Amygdala (tissue), 56 donors: ENCODE measurements around the gene CHM.
"Not testable (repeated sequence)": the region's sequence is repeated elsewhere in the genome, so short reads cannot be mapped to it uniquely, and the experiment has no call there.

Source experiments
- DNase-seq, 56 donors: peaks; one replicate each; lab custom pipeline; 2025; lab: John Stamatoyannopoulos, UW

The CHM gene

DNA sequence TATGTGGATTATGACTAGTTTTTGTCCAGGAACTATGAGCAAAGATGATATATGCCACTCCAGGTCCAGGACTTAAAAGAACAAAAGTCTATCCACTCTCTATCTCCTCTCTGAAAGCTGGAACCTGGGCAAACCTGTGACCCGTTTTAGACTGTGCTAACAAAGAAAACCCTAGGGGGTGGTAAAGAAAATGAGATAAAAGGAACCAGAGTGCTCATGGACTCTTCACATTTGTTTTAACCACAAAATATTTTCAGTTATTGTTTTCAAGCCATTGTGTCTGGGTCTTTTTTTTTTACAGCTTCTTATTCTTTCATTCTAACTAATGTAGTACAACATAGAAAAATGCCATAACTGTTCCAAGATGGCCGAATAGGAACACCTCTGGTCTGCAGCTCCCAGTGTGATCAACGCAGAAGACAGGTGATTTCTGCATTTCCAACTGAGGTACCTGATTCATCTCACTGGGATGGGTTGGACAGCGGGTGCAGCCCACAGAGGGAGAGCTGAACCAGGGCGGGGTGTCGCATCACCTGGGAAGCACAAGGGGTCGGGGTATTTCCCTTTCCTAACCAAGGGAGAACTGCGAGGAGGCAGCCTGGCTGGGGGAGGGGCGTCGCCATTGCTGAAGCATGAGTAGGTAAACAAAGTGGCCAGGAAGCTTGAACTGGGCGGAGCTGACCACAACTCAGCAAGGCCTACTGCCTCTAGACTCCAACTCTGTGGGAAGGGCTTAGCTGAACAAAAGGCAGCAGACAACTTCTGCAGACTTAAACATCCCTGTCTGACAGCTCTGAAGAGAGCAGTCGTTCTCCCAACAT is 45.1 kb downstream of the CHM start:
- DNase-seq: no peak

DNA sequence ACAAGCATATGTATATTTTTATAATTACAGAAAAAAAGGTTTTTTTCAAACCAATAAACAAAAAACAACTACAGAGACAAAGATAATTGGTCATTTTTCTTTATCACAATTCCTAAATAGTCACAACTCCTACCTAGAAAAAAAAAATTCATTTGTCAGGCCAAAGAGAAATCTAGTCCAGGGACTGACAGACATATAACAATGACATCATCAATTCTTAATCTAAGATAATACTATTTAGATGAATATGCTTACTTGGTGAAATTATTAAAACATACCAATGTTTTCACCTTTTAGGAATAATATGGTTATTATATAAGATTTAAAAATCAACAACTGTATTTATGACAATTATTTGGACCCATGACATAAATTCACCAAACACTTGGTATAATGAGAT is 48.4 kb downstream of the CHM start:
- no peak for DNase-seq

DNA sequence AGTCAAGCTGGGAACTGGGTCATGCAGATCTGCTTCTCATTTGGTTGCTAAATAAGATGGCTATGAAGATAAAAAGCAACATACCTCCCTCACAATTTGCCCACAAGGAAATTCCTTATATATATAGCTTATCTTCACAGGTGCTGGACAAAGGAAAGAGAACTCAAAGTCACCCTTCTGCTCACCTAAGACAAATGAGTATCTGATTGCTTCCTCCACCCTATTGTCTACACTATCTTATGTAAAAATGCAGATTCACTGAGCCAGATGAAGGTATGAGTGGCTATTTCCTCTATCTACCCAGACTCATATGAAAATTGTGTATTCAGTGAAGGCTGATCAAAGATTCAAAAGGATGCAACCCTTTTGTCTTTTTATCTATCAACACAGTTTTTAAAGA is 50.8 kb downstream of the CHM start:
- no peak for DNase-seq

DNA sequence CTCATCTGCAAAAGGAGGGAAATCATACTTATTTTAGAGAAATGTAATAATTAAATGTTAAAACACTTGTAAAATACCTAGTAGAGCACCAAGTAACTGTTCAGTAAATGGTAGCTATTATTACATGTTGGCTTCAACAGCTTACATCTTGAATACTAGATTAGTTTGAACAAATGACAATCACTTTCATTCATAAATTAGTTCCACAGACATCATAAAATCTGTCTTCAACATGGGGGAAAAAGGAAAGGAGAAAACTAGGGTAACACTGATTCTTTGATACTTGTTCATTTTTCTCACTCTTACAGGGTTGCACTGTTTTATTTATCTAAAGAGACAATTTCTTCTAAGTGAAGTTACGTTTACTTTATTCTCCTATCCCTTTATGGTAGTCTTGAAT is 51.7 kb downstream of the CHM start:
- no peak for DNase-seq

DNA sequence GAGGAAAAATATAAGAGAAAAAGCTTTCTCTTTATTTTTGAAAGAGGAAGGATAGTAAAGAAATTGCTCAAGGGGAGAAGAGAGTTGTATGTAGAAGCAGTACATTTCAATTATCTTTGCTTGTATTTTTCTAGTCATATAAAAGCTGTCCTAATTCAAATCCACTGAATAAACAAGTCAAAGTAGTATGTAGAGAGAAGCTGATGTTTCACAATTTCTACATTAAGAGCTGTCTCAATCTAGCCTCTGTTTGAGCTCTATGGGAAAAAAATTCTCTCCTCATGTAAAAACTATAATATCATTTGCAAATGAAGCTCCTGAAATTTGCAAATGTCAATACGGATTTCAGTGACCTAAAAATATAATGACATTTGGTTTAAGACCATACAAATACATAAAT is 52.6 kb downstream of the CHM start:
- DNase-seq: no peak

DNA sequence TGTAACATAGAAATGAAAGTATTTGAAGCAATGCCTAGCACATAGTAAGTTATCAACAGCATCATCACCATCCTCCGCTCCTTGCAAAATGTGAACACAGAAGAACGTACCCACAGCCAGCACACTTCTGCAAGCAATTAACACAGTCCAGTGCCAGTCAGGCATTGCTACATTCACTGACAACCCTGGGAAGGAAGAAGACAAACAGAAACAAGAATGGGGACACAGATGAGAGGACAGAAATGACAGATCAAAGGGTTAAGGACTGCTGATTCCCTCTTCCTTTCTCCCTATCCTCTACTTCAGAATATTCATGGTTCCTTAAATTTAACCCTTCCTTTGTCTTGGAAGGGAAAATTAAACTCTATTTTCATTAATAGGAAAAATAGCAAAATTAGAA is 53.1 kb downstream of the CHM start:
- DNase-seq: no peak

DNA sequence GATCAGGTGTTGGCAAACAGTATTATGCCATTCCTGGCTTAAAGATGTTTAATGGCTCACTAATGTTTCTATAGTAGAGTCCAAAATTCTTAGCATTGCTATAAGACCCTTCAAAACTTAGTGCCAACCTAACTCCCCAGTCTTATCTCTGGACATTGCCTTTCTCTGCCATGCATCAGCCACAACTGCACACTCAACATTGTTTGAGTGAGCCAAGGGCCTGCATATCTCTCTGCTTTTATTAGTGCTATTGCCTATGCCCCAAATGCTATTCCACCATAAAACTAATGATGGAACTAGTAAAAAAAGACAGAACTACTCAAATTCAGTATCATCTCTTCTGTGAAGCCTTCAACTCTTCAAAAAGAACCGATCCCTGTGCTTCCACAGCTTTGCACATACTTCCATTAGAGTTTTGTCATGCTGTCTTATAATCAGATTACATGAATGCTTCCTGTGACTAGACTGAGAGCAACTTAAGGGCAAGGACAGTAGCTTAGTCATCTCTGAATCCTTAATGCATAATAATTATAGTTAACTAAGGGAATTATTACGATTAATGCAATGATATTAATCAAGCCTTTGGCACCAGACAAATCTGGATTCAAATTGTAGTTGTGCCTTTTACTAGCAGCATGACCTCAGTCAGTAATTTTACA is 53.7 kb downstream of the CHM start:
- DNase-seq: no peak

DNA sequence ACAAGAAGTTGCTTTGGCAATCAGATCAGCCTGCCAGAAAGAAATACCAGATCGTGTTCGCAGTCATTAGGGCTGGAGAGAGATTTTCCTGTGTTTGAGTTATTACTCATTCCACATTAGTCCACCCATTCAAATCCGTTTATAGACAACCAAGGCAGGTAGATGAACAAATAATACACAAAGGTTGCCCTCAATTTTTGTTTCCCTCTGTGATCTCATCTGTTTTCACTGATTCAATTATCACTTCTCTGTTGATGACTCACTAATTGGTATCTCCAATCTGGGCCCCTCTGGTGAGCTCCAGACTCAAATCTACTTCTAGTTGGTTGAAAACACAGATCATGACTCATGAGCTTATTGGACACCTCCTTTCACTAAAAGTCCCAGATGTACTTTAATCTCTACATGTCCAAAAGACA is 54.5 kb downstream of the CHM start:
- DNase-seq: no peak

DNA sequence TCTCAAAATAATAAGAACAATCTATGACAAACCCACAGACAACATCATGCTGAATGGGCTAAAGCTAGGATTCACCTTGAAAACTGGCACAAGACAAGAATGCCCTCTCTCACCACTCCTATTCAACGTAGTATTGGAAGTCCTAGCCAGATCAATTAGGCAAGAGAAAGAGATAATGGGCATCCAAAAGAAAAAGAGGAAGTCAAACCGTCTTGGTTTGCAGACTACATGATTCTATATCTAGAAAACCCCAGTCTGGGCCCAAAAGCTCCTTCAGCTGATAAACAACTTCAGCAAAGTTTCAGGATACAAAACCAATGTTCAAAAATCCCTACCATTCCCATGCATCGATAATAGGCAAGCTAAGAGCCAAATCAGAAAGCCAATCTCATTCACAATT is 59.0 kb downstream of the CHM start:
- no peak for DNase-seq

DNA sequence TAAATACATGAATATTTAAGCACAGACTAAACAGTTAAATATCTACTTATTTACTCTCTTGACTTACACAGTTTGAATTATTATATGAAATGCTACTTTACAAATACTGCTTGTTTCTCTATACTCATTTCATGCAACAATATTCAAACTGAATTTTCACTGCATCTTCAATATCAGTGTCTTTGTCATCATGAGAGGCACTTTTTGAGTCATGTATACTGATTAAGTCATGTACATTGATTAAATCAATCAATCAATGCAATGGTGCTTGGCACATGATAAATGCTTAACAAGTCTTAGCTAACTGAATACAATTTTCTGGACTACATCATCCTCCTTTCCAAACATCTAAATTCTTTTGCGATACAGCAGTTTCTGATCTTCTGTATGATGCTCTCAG is 67.1 kb downstream of the CHM start:
- DNase-seq: no peak

DNA sequence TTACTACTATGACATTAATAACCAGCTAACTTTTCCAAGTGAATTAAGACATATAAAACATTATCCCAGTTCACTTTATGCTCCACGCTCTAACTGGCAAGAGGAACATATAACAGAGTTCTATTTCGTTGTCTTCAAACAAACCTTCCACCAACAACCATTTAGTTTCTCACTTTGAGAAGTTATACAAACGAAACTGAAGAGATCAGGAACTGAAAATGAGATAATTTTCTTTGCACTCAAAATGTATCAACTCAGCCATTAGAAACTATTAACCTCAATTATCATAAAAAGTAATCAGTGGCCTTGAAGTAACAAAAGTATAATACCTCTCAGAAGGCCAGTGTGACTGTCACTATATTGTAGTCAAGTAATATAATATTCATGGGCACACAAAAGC is 70.1 kb downstream of the CHM start:
- DNase-seq: no peak

DNA sequence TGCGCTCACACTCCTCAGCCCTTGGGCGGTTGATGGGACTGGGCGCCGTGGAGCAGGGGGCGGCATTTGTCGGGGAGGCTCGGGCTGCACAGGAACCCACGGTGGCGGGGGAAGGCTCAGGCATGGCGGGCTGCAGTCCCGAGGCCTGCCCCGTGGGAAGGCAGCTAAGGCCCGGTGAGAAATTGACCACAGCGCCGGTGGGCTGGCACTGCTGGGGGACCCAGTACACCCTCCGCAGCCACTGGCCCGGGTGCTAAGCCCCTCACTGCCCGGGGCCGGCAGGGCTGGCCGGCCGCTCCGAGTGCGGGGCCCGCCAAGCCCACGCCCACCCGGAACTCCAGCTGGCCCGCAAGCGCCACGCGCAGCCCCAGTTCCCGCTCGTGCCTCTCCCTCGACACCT is 75.0 kb downstream of the CHM start:
- not testable (repeated sequence) for DNase-seq

DNA sequence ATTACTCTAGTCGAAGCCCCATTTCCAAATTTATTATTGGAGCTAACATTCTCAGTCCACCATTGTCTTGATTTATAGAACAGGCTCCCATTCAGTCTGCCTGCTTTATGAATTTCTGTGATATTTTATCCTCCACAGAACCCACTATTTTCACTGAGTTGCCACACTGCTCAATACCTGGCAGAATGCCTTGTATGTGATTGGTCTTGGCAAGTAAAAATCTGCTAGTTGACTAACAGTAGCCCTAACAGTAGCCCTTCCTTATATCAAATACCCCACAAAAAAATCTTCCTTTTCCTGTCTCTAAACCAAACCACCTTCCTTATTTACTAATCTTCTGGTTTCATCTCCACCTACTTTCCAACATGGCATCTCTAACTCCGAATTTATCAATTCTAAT is 82.6 kb downstream of the CHM start:
- no peak for DNase-seq

DNA sequence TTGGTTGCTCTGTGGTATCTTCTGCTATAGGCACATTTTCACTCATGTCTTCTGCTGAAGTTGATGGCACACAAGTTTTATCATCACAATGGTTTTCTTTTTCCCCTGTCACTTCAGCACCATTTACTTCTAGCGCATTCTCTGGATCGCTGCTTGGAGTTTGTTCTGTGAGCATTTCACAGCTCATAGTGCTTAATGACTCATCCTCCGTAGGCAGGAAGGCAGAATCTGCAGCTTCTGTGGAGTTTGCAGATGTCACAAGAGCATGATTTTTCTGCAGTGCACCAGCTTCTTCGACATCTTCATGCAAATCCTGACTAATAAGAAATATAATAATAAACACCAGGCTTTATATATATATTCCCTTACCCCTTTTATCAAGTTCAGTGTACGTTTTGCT is 83.6 kb downstream of the CHM start:
- peak in 11 of 56 donors; percentile 0 to 20 (median 4) for DNase-seq

DNA sequence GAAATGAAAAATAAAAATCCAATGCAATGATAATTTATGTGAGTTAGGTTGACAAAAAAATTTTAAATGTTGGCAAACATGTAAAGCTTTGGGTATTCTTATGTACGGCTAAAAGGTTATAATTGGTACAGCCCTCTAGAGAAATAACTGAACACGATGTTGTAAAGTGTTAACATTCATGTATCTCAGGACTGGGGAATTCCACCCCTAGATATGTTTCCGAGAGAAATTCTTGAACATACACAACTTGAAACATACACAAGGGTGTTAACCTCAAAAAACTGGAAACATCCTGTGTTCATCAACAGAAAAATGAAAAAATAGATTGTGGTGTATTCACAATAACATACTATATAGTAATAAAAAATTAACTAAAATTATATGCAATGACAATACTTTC is 91.8 kb downstream of the CHM start:
- no peak for DNase-seq

DNA sequence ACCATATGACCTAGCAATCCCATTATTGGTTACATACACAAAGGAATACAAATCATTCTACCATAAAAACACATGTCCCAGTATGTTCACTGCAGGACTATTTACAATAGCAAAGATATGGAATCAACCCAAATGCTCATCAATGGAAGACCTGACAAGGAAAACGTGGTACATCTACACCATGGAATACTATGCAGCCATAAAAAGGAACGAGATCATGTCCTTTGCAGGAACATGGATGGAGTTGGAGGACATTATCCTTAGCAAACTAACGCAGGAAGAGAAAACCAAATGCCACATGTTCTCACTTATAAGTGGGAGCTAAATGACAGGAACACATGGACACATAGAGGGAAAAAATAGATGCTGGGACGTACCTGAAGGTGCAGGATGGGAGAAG is 102.6 kb downstream of the CHM start:
- DNase-seq: not testable (repeated sequence)

DNA sequence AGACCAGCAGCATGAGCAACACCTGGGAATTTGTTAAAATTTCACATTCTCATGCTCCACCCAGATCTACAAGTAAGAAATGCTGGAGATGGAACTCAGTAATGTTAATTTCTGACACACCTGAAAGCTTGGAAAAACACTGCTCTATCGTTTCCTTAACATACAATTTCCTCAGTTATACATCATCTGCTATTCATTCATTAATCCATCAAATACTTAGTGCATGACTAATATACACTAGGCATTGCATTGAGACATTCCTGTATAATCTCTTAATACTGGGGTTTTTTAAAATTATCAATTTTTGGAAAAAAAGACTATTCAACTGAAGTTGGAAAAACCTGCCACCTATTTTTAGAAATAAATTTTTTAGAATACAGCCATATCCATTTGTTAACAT is 106.1 kb downstream of the CHM start:
- DNase-seq: no peak

DNA sequence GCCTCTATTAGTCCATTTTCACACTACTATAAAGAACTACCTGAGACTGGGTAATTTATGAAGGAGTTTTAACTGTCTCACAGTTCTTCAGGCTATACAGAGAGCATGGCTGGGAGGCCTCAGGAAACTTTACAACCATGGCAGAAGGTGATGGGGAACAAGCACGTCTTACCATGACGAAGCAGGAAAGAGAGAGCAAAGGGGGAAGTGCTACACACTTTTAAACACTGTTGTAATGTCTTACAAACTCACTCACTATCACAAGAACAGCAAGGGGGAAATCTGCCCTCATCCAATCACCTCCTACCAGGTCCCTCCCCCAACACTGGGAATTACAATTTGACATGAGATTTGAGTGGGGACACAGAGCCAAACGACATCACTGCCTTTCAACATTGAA is 107.4 kb downstream of the CHM start:
- DNase-seq: not testable (repeated sequence)

DNA sequence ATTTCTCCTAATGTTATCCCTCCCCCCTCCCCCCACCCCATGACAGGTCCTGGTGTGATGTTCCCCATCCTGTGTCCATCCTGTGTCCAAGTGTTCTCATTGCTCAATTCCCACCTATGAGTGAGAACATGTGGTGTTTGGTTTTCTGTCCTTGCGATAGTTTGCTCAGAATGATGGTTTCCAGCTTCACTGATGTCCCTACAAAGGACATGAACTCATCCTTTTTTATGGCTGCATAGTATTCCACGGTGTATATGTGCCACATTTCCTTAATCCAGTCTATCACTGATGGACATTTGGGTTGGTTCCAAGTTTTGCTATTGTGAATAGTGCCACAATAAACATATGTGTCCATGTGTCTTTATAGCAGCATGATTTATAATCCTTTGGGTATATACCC is 113.0 kb downstream of the CHM start:
- not testable (repeated sequence) for DNase-seq

DNA sequence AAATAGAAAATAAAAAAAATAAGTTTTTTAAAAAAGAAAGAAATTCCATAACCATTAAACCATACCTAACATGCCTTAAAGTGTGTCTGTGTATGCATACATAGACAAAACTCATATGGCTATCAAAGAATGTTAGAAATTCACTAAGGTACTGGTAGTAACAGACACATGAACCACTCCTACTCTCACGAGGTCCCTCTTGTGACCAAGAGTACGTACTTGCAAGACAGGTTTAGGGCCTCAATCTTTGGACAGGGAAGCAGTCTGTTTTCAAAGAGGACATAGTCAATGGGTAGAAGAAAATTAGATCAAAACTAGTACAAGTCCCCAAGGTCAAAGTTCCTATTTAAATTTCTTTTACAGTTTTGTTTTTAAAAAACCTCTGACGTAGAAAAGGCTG is 117.3 kb downstream of the CHM start:
- DNase-seq: no peak

DNA sequence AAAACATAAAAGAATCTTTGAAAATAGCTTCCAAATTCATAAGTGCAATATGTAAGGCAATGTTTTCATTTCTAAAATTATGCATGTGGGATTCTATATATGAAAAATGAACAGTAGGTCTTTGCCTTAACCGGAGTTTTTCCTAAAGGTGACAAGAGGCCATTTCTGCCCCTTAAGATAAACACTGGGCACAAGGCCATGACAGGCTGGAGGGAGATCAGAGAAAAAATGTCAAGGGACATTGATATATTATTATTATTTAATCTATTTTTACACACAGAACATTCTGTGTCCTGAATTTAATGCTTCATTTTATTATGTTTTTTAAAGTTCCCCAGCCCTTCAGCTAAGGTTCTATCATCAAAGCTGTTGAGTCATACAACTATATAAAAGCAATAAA is 118.8 kb downstream of the CHM start:
- no peak for DNase-seq

DNA sequence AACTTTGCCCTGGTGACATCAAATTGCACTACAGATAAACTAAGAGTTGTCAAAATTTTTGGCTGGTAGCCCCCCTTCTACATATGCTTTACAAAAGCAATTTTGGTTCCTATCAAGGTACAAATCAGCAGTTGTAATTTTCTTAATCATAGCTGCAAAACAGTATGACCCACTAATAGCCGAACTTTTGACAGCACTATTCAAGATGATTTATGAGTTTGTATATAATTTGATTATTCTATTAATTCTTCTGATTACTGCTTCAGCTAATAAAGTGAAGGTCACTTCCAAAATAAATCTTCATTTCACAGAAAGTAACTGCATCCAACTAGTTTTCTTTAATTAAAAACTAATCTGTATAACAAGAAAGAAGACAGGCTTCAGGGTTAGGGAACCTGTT is 119.6 kb downstream of the CHM start:
- DNase-seq: no peak
